ENCODE data around the gene AGRN. TPM values are rescaled to one million over a fixed set of nuclear protein-coding genes. Genes with fewer than 3 reads are reported as not detected.
"Not testable (repeated sequence)": the region's sequence is repeated elsewhere in the genome, so short reads cannot be mapped to it uniquely, and the experiment has no call there.

Gene AGRN
- polyA plus RNA-seq, 2 donors: 17.0 to 40.6 TPM

GRCh38 chr1:992362-992761 lies 27.6 kb upstream of the AGRN start:
- Histone ChIP-seq H3K4me1 (ENCODE audit: control insufficient read depth in 2 of 2, insufficient read depth in 2 of 2, low read length in 1 of 2) (no peaks in the 10 kb centered on the region), H3K9me3 (ENCODE audit: control insufficient read depth in 2 of 2, insufficient read depth in 1 of 2, low read depth in 1 of 2, low read length in 1 of 2) (no peaks in the 10 kb centered on the region), H3K36me3 (ENCODE audit: control insufficient read depth in 2 of 2, insufficient read depth in 2 of 2, low read length in 1 of 2) (no peaks in the 10 kb centered on the region), H3K27me3 (ENCODE audit: control insufficient read depth in 1 of 2, insufficient read depth in 2 of 2, low read length in 2 of 2) (no peaks in the 10 kb centered on the region), H3K4me3 (ENCODE audit: low read depth in 1 of 2, low read length in 2 of 2) (no peak overlapping the region), H3K27ac (ENCODE audit: low read depth in 2 of 2, low read length in 1 of 2) (no peak overlapping the region)
- WGBS, 2 donors: 85 to 86% methylated on average over 7 of the region's 7 CpGs

- no peaks in the 10 kb centered on the region for H3K36me3 ChIP-seq (ENCODE audit: control insufficient read depth in 2 of 2, insufficient read depth in 2 of 2, low read length in 1 of 2)
- no peaks in the 10 kb centered on the region for H3K9me3 ChIP-seq (ENCODE audit: control insufficient read depth in 2 of 2, insufficient read depth in 1 of 2, low read depth in 1 of 2, low read length in 1 of 2)
- no peak overlapping the region for H3K27ac ChIP-seq (ENCODE audit: low read depth in 2 of 2, low read length in 1 of 2)
- H3K4me1 ChIP-seq (ENCODE audit: control insufficient read depth in 2 of 2, insufficient read depth in 2 of 2, low read length in 1 of 2): peaks cover 4% of the 10 kb centered on the region in 2 donors
- 79 to 82% methylated on average over 15 of the region's 15 CpGs for WGBS, 2 donors
- H3K27me3 ChIP-seq (ENCODE audit: control insufficient read depth in 1 of 2, insufficient read depth in 2 of 2, low read length in 2 of 2): peaks cover 0 to 2% of the 10 kb centered on the region in 2 donors
- no peak overlapping the region for H3K4me3 ChIP-seq (ENCODE audit: low read depth in 1 of 2, low read length in 2 of 2)
Observed at GRCh38 chr1:993379-993995, 26.4 kb upstream of the AGRN start.

GRCh38 chr1:994546-994945 lies 25.4 kb upstream of the AGRN start:
- not testable (repeated sequence) for H3K9me3 ChIP-seq (ENCODE audit: control insufficient read depth in 2 of 2, insufficient read depth in 1 of 2, low read depth in 1 of 2, low read length in 1 of 2); H3K27ac ChIP-seq (ENCODE audit: low read depth in 2 of 2, low read length in 1 of 2); H3K4me3 ChIP-seq (ENCODE audit: low read depth in 1 of 2, low read length in 2 of 2); H3K36me3 ChIP-seq (ENCODE audit: control insufficient read depth in 2 of 2, insufficient read depth in 2 of 2, low read length in 1 of 2); H3K4me1 ChIP-seq (ENCODE audit: control insufficient read depth in 2 of 2, insufficient read depth in 2 of 2, low read length in 1 of 2); H3K27me3 ChIP-seq (ENCODE audit: control insufficient read depth in 1 of 2, insufficient read depth in 2 of 2, low read length in 2 of 2)
- 85 to 87% methylated on average over 6 of the region's 6 CpGs for WGBS, 2 donors

- no peaks in the 10 kb centered on the region for H3K9me3 ChIP-seq (ENCODE audit: control insufficient read depth in 2 of 2, insufficient read depth in 1 of 2, low read depth in 1 of 2, low read length in 1 of 2)
- H3K4me3 ChIP-seq (ENCODE audit: low read depth in 1 of 2, low read length in 2 of 2): no peak overlapping the region
- peaks cover 4 to 12% of the 10 kb centered on the region in 2 donors for H3K4me1 ChIP-seq (ENCODE audit: control insufficient read depth in 2 of 2, insufficient read depth in 2 of 2, low read length in 1 of 2)
- no peak overlapping the region for H3K27ac ChIP-seq (ENCODE audit: low read depth in 2 of 2, low read length in 1 of 2)
- no peaks in the 10 kb centered on the region for H3K36me3 ChIP-seq (ENCODE audit: control insufficient read depth in 2 of 2, insufficient read depth in 2 of 2, low read length in 1 of 2)
- WGBS, 2 donors: 32 to 33% methylated on average over 28 to 30 of the region's 30 CpGs
- peaks cover 0 to 7% of the 10 kb centered on the region in 2 donors for H3K27me3 ChIP-seq (ENCODE audit: control insufficient read depth in 1 of 2, insufficient read depth in 2 of 2, low read length in 2 of 2)
Observed at GRCh38 chr1:995665-996633, 24.0 kb upstream of the AGRN start.

DNA sequence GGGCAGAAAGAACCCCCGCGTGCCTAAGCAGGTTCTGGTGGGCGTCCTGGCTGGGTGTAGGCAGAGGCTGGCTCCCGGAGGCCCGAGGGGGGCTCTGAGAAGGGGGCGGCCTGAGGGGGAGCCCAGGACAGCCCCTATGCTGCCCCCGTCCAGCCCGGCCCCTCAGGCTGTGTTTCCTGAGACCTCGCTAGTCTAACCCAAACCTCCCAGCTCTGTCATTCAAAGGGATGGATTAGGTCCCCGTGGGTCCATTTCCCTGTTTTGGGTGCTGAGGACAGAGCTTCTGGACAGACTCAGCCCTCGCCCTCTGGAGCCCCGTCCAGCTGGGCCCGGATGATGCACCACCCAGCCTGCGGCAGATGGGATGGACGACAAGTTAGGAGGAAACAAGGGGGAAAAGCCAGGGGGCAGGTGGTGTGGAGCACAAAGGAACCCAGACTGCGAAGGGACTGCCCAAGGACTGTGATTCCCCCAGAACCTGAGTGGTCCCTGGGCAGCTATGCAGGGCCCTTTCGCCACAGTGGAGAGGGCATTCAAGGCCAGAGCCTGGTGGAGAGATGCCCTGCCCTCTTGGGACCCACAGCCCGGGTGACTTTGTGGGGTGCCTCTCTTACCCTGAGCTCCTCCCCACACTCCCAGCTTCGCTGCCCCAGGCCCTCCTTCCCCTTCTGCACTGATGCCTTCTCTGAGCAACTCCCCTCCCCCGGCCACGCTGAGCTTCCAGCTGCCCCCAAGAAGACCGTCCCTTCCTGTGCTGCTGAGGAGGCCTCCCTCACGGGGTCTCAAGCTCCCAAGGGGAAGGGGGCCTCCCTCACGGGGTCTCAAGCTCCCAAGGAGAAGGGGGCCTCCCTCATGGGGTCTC lies 22.8 kb upstream of the AGRN start:
- Histone ChIP-seq H3K9me3 (ENCODE audit: control insufficient read depth in 2 of 2, insufficient read depth in 1 of 2, low read depth in 1 of 2, low read length in 1 of 2) (no peaks in the 10 kb centered on the region), H3K36me3 (ENCODE audit: control insufficient read depth in 2 of 2, insufficient read depth in 2 of 2, low read length in 1 of 2) (no peaks in the 10 kb centered on the region), H3K4me1 (ENCODE audit: control insufficient read depth in 2 of 2, insufficient read depth in 2 of 2, low read length in 1 of 2) (peaks cover 4 to 14% of the 10 kb centered on the region in 2 donors), H3K4me3 (ENCODE audit: low read depth in 1 of 2, low read length in 2 of 2) (no peak overlapping the region), H3K27me3 (ENCODE audit: control insufficient read depth in 1 of 2, insufficient read depth in 2 of 2, low read length in 2 of 2) (peaks cover 0 to 7% of the 10 kb centered on the region in 2 donors), H3K27ac (ENCODE audit: low read depth in 2 of 2, low read length in 1 of 2) (no peak overlapping the region)
- WGBS, 2 donors: 58% methylated on average over 21 to 24 of the region's 24 CpGs

DNA sequence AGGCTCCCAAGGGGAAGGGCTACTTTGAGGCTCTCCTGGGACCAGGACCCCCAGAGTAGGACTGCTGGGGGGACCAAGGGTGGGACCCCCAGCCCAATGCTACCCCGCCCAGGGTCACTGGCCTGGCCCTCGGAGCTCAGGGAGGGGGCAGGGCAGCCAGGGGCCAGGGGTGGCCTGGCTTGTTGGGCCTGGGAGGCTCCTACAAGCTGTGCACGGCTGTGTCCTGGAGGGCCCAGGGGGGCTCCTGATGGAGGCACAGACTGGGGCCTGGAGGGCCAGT lies 22.3 kb upstream of the AGRN start:
- Histone ChIP-seq H3K4me1 (ENCODE audit: control insufficient read depth in 2 of 2, insufficient read depth in 2 of 2, low read length in 1 of 2) (peaks cover 4 to 14% of the 10 kb centered on the region in 2 donors), H3K4me3 (ENCODE audit: low read depth in 1 of 2, low read length in 2 of 2) (no peak overlapping the region), H3K36me3 (ENCODE audit: control insufficient read depth in 2 of 2, insufficient read depth in 2 of 2, low read length in 1 of 2) (no peaks in the 10 kb centered on the region), H3K27me3 (ENCODE audit: control insufficient read depth in 1 of 2, insufficient read depth in 2 of 2, low read length in 2 of 2) (peaks cover 0 to 7% of the 10 kb centered on the region in 2 donors), H3K9me3 (ENCODE audit: control insufficient read depth in 2 of 2, insufficient read depth in 1 of 2, low read depth in 1 of 2, low read length in 1 of 2) (no peaks in the 10 kb centered on the region), H3K27ac (ENCODE audit: low read depth in 2 of 2, low read length in 1 of 2) (no peak overlapping the region)
- WGBS, 2 donors: 62 to 68% methylated on average over 3 of the region's 3 CpGs

- Histone ChIP-seq H3K4me1 (ENCODE audit: control insufficient read depth in 2 of 2, insufficient read depth in 2 of 2, low read length in 1 of 2) (peaks cover 4 to 14% of the 10 kb centered on the region in 2 donors), H3K9me3 (ENCODE audit: control insufficient read depth in 2 of 2, insufficient read depth in 1 of 2, low read depth in 1 of 2, low read length in 1 of 2) (no peaks in the 10 kb centered on the region), H3K36me3 (ENCODE audit: control insufficient read depth in 2 of 2, insufficient read depth in 2 of 2, low read length in 1 of 2) (no peaks in the 10 kb centered on the region), H3K27ac (ENCODE audit: low read depth in 2 of 2, low read length in 1 of 2) (no peak overlapping the region), H3K27me3 (ENCODE audit: control insufficient read depth in 1 of 2, insufficient read depth in 2 of 2, low read length in 2 of 2) (peaks cover 0 to 7% of the 10 kb centered on the region in 2 donors), H3K4me3 (ENCODE audit: low read depth in 1 of 2, low read length in 2 of 2) (peak overlapping the region; percentile 22 to 59)
- 25 to 27% methylated on average over 50 to 75 of the region's 75 CpGs for WGBS, 2 donors
Observed at GRCh38 chr1:997993-998744, 21.8 kb upstream of the AGRN start.

DNA sequence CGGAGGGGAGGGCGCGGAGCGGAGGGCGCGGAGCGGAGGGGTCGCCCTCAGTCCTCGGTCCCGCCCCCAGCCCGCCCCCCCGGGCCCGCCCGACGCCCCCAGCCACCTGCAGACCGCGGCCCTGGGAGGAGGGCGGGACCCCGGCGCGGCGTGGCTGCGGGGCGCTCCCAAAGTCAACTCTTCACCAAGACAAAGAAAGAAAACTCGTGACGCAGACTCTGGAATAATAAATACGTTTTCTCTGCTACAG lies 21.2 kb upstream of the AGRN start:
- Histone ChIP-seq H3K9me3 (ENCODE audit: control insufficient read depth in 2 of 2, insufficient read depth in 1 of 2, low read depth in 1 of 2, low read length in 1 of 2) (no peaks in the 10 kb centered on the region), H3K27ac (ENCODE audit: low read depth in 2 of 2, low read length in 1 of 2) (no peak overlapping the region), H3K27me3 (ENCODE audit: control insufficient read depth in 1 of 2, insufficient read depth in 2 of 2, low read length in 2 of 2) (peaks cover 0 to 7% of the 10 kb centered on the region in 2 donors), H3K4me3 (ENCODE audit: low read depth in 1 of 2, low read length in 2 of 2) (peak overlapping the region; percentile 59 to 64), H3K4me1 (ENCODE audit: control insufficient read depth in 2 of 2, insufficient read depth in 2 of 2, low read length in 1 of 2) (peaks cover 4 to 14% of the 10 kb centered on the region in 2 donors), H3K36me3 (ENCODE audit: control insufficient read depth in 2 of 2, insufficient read depth in 2 of 2, low read length in 1 of 2) (no peaks in the 10 kb centered on the region)
- 1 to 4% methylated on average over 15 to 27 of the region's 27 CpGs for WGBS, 2 donors
